Measurements from ENCODE around the gene RETN. TPM values are rescaled to one million over a fixed set of nuclear protein-coding genes. Genes with fewer than 3 reads are reported as not detected.

Gene RETN
- total RNA-seq, 4 donors from 2014 or later = not detected

DNA sequence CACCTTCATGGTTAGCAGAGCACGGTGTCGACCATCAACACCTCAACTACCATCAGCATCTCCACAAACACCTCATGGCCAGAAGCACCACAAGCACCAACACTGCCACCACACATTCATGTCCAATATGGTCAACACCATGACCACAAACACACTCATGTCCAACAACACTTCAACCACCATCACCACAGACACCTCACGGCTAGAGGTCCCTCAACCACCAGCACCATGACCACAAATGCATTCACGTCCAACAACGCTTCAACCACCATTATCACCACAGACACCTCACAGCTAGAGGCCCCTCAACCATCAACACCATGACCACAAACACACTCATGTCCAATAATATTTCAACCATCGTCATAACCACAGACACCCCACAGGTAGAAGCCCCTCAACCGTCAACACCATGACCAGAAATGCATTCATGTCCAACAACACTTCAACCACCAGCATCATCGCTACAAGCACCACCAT lies 22.0 kb downstream of the RETN start:
- H3K4me3 ChIP-seq (ENCODE audit: low read depth, poor library complexity, severe bottlenecking) = no peak overlapping the region
- intact Hi-C loops (cut with DNase I; ENCODE audit: low total_unique reads) = no loop called here
- WGBS, 2 donors = 78 to 94% methylated on average over 8 of the region's 8 CpGs
- no peak for TF ChIP-seq POLR2A (IDR thresholded peaks at IDR 0.05)
- TF ChIP-seq, protein P1, sequence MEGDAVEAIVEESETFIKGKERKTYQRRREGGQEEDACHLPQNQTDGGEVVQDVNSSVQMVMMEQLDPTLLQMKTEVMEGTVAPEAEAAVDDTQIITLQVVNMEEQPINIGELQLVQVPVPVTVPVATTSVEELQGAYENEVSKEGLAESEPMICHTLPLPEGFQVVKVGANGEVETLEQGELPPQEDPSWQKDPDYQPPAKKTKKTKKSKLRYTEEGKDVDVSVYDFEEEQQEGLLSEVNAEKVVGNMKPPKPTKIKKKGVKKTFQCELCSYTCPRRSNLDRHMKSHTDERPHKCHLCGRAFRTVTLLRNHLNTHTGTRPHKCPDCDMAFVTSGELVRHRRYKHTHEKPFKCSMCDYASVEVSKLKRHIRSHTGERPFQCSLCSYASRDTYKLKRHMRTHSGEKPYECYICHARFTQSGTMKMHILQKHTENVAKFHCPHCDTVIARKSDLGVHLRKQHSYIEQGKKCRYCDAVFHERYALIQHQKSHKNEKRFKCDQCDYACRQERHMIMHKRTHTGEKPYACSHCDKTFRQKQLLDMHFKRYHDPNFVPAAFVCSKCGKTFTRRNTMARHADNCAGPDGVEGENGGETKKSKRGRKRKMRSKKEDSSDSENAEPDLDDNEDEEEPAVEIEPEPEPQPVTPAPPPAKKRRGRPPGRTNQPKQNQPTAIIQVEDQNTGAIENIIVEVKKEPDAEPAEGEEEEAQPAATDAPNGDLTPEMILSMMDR (IDR thresholded peaks at IDR 0.05) = no peak
- no peak for DNase-seq (ENCODE audit: low spot score in 2 of 2)

DNA sequence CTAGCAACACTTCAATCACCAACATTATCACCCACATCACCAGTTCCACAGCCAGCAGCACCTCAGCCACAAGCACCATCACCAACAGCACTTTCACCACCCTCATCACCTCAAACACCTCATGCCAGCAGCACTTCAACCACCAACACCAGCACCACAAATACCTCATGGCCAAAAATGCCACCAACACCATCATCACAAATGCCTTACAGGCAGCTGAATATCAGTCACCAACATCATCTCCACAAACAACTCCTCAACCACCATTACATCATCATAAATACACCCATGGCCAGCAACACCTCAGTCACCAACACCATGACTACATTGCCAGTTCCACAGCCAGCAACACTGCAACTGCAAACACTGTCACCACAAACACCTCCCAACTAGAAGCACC lies 22.6 kb downstream of the RETN start:
- intact Hi-C loops (cut with DNase I; ENCODE audit: low total_unique reads) = no loop called here
- no peak for DNase-seq (ENCODE audit: low spot score in 2 of 2)
- no peak overlapping the region for H3K4me3 ChIP-seq (ENCODE audit: low read depth, poor library complexity, severe bottlenecking)
- no peak for TF ChIP-seq POLR2A (IDR thresholded peaks at IDR 0.05)
- TF ChIP-seq, protein P1 (IDR thresholded peaks at IDR 0.05) = no peak

DNA sequence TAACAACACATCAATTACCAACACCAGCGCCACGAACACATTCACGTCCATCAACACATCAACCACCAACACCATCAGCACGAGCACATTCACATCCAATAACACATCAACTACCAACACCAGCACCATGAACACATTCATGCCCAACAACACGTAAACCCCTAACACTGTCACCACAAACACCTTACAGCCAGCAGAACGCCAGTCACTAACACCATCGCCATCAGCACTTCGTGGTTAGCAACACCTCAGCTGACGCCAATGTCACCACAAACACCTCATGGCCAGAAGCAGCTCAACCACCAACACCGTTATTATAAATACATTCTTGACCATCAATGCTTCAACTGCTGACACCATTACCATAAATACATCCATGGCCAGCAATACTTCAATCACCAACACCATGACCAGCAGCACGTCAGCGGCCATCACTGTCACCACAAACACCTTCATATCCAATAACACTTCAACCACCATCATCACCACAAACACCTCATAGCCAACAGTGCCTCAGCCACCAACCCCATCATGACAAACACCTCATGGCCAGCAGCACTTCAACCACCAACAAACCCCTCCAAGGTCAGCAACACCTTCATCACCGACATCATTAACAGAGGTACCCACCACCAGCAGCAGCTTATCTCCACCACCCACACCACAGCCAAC lies 23.7 kb downstream of the RETN start:
- intact Hi-C loops (cut with DNase I; ENCODE audit: low total_unique reads) = no loop called here
- WGBS, 2 donors = 77 to 92% methylated on average over 13 of the region's 13 CpGs
- no peak for DNase-seq (ENCODE audit: low spot score in 2 of 2)
- no peak overlapping the region for H3K4me3 ChIP-seq (ENCODE audit: low read depth, poor library complexity, severe bottlenecking)
- TF ChIP-seq, protein P1 (IDR thresholded peaks at IDR 0.05) = no peak
- TF ChIP-seq POLR2A (IDR thresholded peaks at IDR 0.05) = no peak

GRCh38 chr19:7694499-7694898 lies 25.6 kb downstream of the RETN start:
- 50 to 57% methylated on average over 4 of the region's 4 CpGs for WGBS, 2 donors
- no peak overlapping the region for H3K4me3 ChIP-seq (ENCODE audit: low read depth, poor library complexity, severe bottlenecking)
- intact Hi-C loops (cut with DNase I; ENCODE audit: low total_unique reads) = no loop called here
- no peak for DNase-seq (ENCODE audit: low spot score in 2 of 2)
- TF ChIP-seq, protein P1 (IDR thresholded peaks at IDR 0.05) = no peak
- TF ChIP-seq POLR2A (IDR thresholded peaks at IDR 0.05) = no peak

- WGBS, 2 donors = 76 to 85% methylated on average over 10 of the region's 10 CpGs
- no peak for DNase-seq (ENCODE audit: low spot score in 2 of 2)
Observed at GRCh38 chr19:7697721-7698287, 29.0 kb downstream of the RETN start.

More at GRCh38 chr19:7697721-7698287, 29.0 kb downstream of the RETN start:
- TF ChIP-seq POLR2A (IDR thresholded peaks at IDR 0.05) = no peak
- TF ChIP-seq, protein P1 (IDR thresholded peaks at IDR 0.05) = no peak
- no peak overlapping the region for H3K4me3 ChIP-seq (ENCODE audit: low read depth, poor library complexity, severe bottlenecking)
- intact Hi-C loops (cut with DNase I; ENCODE audit: low total_unique reads) = no loop called here
